Gastrocnemius medialis (tissue), 4 donors: Measurements from ENCODE around the gene CEBPZOS.

Experiments
- POLR2A ChIP-seq, 2 donors: fragments of 450-650 bp; IDR thresholded peaks; one replicate each; pipeline ENCODE4 v1.6.1; 2017; ENCODE audit warnings: antibody characterized with exemption in 2 of 2, mild to moderate bottlenecking in 2 of 2, moderate library complexity in 2 of 2
- TF ChIP-seq, protein P1 (sequence below), 5 experiments: fragments of 450-650 bp in 3 of 5; fragments of 200-600 bp in 2 of 5; sonication (generic) in 2 of 5; IDR thresholded peaks in 4 of 5; conservative IDR thresholded peaks in 1 of 5; 1 replicate in 4 of 5; 2 replicates in 1 of 5; pipeline ENCODE4 v1.5.1; 2016 to 2019; ENCODE audit warnings: antibody characterized with exemption in 5 of 5, mild to moderate bottlenecking in 3 of 5, moderate library complexity in 3 of 5

- TF ChIP-seq, protein P1, sequence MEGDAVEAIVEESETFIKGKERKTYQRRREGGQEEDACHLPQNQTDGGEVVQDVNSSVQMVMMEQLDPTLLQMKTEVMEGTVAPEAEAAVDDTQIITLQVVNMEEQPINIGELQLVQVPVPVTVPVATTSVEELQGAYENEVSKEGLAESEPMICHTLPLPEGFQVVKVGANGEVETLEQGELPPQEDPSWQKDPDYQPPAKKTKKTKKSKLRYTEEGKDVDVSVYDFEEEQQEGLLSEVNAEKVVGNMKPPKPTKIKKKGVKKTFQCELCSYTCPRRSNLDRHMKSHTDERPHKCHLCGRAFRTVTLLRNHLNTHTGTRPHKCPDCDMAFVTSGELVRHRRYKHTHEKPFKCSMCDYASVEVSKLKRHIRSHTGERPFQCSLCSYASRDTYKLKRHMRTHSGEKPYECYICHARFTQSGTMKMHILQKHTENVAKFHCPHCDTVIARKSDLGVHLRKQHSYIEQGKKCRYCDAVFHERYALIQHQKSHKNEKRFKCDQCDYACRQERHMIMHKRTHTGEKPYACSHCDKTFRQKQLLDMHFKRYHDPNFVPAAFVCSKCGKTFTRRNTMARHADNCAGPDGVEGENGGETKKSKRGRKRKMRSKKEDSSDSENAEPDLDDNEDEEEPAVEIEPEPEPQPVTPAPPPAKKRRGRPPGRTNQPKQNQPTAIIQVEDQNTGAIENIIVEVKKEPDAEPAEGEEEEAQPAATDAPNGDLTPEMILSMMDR (IDR thresholded peaks at IDR 0.05 in 4 of 5, conservative IDR thresholded peaks at IDR 0.05 in 1 of 5) = no peak
- no peak for TF ChIP-seq POLR2A (IDR thresholded peaks at IDR 0.05)
These were observed 47.7 kb downstream of the CEBPZOS start for GRCh38 chr2:37244017-37244416.
